Choroid plexus epithelial cell (primary cell): Measurements from ENCODE around the gene RAD51B.

Experiments used
- DNase-seq: peaks from one replicate; pipeline ENCODE4 v3.0.0-alpha.2; 2010; ENCODE audit warnings: low read depth
- H3K4me3 ChIP-seq: 2 replicates; pipeline ENCODE4 v1.5.1; 2011; ENCODE audit warnings: low read depth, mild to moderate bottlenecking, control low read depth, low read length, moderate library complexity
- TF ChIP-seq, protein P1 (sequence below): conservative IDR thresholded peaks from 2 replicates; pipeline ENCODE4 v1.5.1; 2011; ENCODE audit warnings: low read depth, mild to moderate bottlenecking, control low read depth, inconsistent platforms, low read length, moderate library complexity

The RAD51B gene

DNA sequence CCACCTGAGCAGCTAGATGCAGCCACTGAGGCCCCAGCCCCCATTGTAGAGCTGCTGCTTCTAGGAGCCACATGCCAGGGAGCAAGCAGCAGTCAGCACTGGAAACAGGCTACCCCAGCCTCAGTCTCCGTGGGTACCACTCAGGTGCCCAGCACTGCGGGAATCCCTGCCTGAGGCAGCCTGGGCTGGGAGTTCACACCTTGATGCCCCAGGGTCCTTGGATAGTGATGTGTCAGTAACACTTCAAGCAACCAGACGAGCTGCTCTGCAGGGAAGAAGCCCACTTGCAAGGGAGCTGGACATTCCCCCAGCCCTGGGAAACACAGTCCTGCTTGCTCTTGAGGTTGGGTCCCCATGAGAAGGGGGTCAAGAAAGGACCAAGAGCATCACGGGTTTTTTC, 882.6 kb downstream of the RAD51B start:
- H3K4me3 ChIP-seq: no peak overlapping the region
- DNase-seq: no peak
- TF ChIP-seq, protein P1, sequence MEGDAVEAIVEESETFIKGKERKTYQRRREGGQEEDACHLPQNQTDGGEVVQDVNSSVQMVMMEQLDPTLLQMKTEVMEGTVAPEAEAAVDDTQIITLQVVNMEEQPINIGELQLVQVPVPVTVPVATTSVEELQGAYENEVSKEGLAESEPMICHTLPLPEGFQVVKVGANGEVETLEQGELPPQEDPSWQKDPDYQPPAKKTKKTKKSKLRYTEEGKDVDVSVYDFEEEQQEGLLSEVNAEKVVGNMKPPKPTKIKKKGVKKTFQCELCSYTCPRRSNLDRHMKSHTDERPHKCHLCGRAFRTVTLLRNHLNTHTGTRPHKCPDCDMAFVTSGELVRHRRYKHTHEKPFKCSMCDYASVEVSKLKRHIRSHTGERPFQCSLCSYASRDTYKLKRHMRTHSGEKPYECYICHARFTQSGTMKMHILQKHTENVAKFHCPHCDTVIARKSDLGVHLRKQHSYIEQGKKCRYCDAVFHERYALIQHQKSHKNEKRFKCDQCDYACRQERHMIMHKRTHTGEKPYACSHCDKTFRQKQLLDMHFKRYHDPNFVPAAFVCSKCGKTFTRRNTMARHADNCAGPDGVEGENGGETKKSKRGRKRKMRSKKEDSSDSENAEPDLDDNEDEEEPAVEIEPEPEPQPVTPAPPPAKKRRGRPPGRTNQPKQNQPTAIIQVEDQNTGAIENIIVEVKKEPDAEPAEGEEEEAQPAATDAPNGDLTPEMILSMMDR: no peak

DNA sequence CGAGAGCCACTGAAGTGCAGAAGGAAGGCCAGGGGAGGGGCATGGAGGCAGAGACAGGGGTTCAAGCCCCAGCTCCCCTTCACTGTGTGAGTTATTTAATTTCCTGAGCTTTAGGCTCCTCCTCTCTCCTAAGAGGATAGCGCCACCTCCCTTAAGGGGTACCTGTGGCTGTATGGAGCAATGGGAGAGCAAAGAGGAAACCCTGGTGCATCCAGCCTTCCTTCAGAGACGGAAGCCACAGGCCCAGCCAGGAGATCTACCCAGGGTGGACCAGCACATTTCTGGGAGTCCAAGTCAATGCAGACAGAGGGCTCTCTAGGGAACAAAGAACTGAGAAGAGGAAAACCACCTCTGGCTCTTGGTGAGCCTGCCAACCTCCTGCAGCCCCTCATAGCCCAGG, 883.0 kb downstream of the RAD51B start:
- no peak for DNase-seq
- TF ChIP-seq, protein P1: no peak
- H3K4me3 ChIP-seq: no peak overlapping the region

DNA sequence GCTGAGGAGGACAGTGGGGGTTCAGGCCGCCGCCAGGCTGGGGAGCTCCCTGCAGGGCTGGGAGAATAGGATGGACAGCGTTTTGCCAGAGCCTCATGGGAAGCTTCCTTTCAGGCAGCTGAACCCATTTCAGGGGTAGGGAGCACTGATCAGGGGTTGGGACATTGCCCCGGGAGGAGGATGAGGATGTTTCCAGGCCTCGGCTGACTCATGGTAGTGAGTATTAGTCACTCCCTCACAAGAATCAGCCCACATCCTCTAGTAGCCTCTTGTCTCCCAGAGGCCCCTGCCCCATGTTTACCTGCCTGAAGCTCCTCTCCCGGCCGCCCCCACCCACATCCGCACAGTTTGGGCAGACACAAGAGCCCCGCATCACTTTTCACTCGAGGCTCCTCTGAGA, 883.5 kb downstream of the RAD51B start:
- H3K4me3 ChIP-seq: no peak overlapping the region
- peak; percentile 63 for DNase-seq
- TF ChIP-seq, protein P1: no peak

DNA sequence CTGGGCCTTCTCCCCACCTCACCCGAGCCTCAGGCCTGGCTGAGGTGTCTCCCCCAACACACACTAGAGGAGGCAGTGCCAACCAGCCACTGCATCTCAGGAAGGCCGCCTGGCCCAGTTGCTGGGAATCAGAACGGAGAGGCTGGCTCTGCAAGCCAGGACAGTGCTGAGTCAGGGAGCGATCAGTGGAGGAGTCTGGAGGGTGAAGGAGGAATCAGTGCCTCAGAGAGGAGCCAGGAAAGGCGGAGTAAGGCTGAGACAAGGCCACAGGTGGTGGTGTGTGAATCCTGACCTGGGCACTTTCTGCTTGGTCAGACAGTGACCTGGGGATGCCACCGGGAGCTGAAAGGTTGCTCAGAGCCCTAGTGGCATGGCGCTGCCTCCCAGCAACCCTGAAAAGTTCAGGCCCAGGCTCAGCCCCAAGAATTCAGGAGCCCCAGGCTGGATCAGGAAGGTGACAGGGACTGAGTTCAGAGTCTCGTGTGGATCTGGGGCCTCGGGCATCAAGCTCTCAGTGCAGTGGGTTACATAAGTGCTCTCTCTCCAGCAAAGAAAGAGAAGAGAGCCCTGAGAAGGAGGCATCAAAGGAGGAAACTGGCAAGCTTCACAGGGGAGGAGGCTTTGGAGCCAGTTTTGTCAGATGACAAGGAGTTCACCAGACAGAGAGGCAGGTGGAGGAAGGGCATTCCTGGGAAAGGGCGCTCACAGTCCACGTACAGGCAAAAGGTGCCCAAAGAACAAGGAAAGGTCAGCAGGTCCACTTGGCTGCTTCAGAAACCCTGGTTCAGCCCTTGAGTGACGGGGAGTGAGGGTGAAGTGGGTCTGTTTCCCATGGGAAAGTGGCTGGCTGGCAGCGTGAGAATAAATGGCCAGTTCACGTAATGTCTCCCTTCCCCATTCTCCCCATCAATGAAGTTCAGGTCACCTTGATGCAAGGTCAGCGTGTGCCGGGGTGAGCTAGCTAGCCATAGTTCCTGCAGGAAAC, 885.4 kb downstream of the RAD51B start:
- H3K4me3 ChIP-seq: no peak overlapping the region
- no peak for DNase-seq
- TF ChIP-seq, protein P1: no peak

DNA sequence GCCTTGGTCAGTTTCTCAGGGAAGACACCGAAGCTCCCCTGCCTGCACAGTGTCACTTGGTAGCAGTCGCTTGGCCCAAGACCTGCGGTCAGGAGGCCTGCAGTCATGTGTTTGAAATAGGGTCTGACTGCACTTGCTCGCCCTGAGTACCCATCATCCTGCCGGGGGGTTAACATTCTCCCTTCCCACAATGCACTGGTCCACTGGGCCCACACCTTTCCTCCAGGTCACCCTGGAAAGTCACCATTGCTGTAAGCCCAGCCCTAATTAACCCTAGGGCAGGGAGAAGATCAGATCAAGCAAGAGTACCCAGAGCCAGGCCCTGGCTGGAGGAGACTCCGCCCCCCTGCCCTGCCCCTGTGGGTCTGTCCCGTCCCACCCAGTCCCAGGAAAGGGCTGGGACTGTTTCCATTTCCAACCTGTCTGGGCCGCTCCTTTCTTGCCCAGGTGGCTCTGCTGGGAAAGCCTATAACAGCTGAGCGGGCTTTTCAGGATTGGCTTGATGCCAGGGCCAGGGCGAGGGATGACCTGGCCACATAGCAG, 886.2 kb downstream of the RAD51B start:
- TF ChIP-seq, protein P1: no peak
- no peak for DNase-seq

DNA sequence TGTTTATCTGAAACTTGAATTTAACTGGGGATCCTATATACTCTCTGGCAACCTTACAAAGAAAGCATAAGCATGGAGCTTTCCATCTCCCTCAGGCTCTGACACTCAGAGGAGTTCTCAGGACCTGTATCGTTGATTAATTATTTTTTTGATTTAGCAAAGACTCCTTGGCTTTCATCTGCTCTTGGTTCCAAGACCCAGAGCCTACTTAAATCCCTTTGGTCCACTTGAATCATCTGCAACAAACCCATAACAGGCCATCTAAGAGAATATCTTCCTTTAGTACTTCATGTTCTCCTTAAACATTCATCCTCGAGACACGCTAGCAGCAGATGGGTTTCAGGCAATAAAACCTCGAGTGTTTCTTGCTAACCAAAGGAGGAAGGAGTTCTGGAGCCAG, 887.9 kb downstream of the RAD51B start:
- no peak overlapping the region for H3K4me3 ChIP-seq
- TF ChIP-seq, protein P1: no peak
- no peak for DNase-seq

More for the DNA sequence above, 886.2 kb downstream of the RAD51B start:
- H3K4me3 ChIP-seq: no peak overlapping the region
